Measurements from ENCODE around the gene CTCF. TPM values are rescaled to one million over a fixed set of nuclear protein-coding genes. Genes with fewer than 3 reads are reported as not detected.

The CTCF gene
- total and polyA plus RNA-seq, 10 of the 15 experiments (the other 5 are each of a cell fraction or from before 2014, with no cell fraction given) = 9.1 to 55.0 (median 41.8) TPM

GRCh38 chr16:67521095-67521804, 41.1 kb upstream of the CTCF start (continued):
- TF ChIP-seq, protein P1, sequence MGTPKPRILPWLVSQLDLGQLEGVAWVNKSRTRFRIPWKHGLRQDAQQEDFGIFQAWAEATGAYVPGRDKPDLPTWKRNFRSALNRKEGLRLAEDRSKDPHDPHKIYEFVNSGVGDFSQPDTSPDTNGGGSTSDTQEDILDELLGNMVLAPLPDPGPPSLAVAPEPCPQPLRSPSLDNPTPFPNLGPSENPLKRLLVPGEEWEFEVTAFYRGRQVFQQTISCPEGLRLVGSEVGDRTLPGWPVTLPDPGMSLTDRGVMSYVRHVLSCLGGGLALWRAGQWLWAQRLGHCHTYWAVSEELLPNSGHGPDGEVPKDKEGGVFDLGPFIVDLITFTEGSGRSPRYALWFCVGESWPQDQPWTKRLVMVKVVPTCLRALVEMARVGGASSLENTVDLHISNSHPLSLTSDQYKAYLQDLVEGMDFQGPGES (IDR thresholded peaks at IDR 0.05) = no peak
- no peak for TF ChIP-seq JUND (IDR thresholded peaks at IDR 0.05; ENCODE audit: low read depth, low read length)
- no peak for TF ChIP-seq CEBPB (IDR thresholded peaks at IDR 0.05; ENCODE audit: borderline replicate concordance in 1 of 2, low read depth in 2 of 2, low read length in 2 of 2)
- peak; percentile 56 for TF ChIP-seq POLR2A (IDR thresholded peaks at IDR 0.05; ENCODE audit: low read depth, low read length)
- no peak for TF ChIP-seq TCF7 (IDR thresholded peaks at IDR 0.05; ENCODE audit: borderline replicate concordance)
- no peak for TF ChIP-seq ZBED1 (IDR thresholded peaks at IDR 0.05; ENCODE audit: borderline replicate concordance)
- TF ChIP-seq SKIL (IDR thresholded peaks at IDR 0.05; ENCODE audit: low read depth, poor library complexity, severe bottlenecking) = peak; percentile 87
- no peak for TF ChIP-seq RBBP5 (conservative IDR thresholded peaks at IDR 0.05)
- peak; percentile 83; the same call in 1 of the 2 replicates for TF ChIP-seq CHD1 (IDR thresholded peaks at IDR 0.05; ENCODE audit: low read depth, low read length)
- no peak for TF ChIP-seq ZZZ3 (IDR thresholded peaks at IDR 0.05; ENCODE audit: control insufficient read depth, insufficient read length, low read depth)
- TF ChIP-seq EED (IDR thresholded peaks at IDR 0.05; ENCODE audit: low read depth) = peak; percentile 90
- TF ChIP-seq KLF5 (IDR thresholded peaks at IDR 0.05; ENCODE audit: partially characterized antibody) = peak; percentile 54
- TF ChIP-seq RUNX3 (IDR thresholded peaks at IDR 0.05; ENCODE audit: low read length) = peak; percentile 47; the same call in 1 of the 2 replicates
- TF ChIP-seq TCF3 (IDR thresholded peaks at IDR 0.05; ENCODE audit: borderline replicate concordance, insufficient read depth, low read depth, low read length) = no peak
- no peak for TF ChIP-seq ZNF24 (IDR thresholded peaks at IDR 0.05)
- no peak for TF ChIP-seq SMAD5 (IDR thresholded peaks at IDR 0.05; ENCODE audit: low read depth)
- TF ChIP-seq POU2F2 (IDR thresholded peaks at IDR 0.05; ENCODE audit: borderline replicate concordance, low read depth, low read length) = peak; percentile 73; the same call in 2 of the 3 replicates
- TF ChIP-seq IKZF2 (IDR thresholded peaks at IDR 0.05) = peak; percentile 95 to 96
- TF ChIP-seq CBX5 (IDR thresholded peaks at IDR 0.05; ENCODE audit: low read depth) = no peak
- no peak for TF ChIP-seq YBX1 (IDR thresholded peaks at IDR 0.05)
- TF ChIP-seq FOXM1 (IDR thresholded peaks at IDR 0.05; ENCODE audit: low read depth, low read length) = peak; percentile 34; the same call in 1 of the 2 replicates
- TF ChIP-seq BMI1 (IDR thresholded peaks at IDR 0.05; ENCODE audit: borderline replicate concordance) = no peak
- TF ChIP-seq BHLHE40 (IDR thresholded peaks at IDR 0.05; ENCODE audit: borderline replicate concordance in 1 of 2, low read depth in 2 of 2, low read length in 1 of 2) = peak; percentile 18 to 22; a peak in 2 of 4 replicates
- TF ChIP-seq CHD2 (IDR thresholded peaks at IDR 0.05; ENCODE audit: borderline replicate concordance, low read depth, low read length) = peak; percentile 43; the same call in 1 of the 2 replicates
- TF ChIP-seq ATF3 (IDR thresholded peaks at IDR 0.05; ENCODE audit: borderline replicate concordance, extremely low read depth, low read depth, low read length) = no peak
- TF ChIP-seq, protein P2, sequence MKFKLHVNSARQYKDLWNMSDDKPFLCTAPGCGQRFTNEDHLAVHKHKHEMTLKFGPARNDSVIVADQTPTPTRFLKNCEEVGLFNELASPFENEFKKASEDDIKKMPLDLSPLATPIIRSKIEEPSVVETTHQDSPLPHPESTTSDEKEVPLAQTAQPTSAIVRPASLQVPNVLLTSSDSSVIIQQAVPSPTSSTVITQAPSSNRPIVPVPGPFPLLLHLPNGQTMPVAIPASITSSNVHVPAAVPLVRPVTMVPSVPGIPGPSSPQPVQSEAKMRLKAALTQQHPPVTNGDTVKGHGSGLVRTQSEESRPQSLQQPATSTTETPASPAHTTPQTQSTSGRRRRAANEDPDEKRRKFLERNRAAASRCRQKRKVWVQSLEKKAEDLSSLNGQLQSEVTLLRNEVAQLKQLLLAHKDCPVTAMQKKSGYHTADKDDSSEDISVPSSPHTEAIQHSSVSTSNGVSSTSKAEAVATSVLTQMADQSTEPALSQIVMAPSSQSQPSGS (IDR thresholded peaks at IDR 0.05; ENCODE audit: low read length) = no peak
- TF ChIP-seq NR2C1 (IDR thresholded peaks at IDR 0.05) = no peak
- peak; percentile 98 for TF ChIP-seq IKZF1 (conservative IDR thresholded peaks at IDR 0.05)
- TF ChIP-seq RELA (IDR thresholded peaks at IDR 0.05; ENCODE audit: borderline replicate concordance, partially characterized antibody) = peak; percentile 83
